K562 (cell line): ENCODE results near the gene ANKRD6. TPM values are rescaled to one million over a fixed set of nuclear protein-coding genes. Genes with fewer than 3 reads are reported as not detected.

Experiments used
- ATAC-seq: fragments of 200-7000 bp; cut with Tn5 transposase; 3 replicates; pipeline ENCODE4 v1.9.1; 2020; ENCODE audit warnings: moderate library complexity
- BruUV-seq: library from RNA; stranded (reverse); fragments of 400-500 nt; replicated peaks from 2 replicates; lab custom pipeline; 2021; lab: Mats Ljungman, UMichigan
- CTCF ChIA-PET: fragments of 300-600 bp; formaldehyde crosslinking; extraction: SDS; loops from one replicate; lab custom pipeline; 2021; ENCODE audit warnings: low intra/inter-chr PET ratio; lab: Yijun Ruan, JAX
- POLR2A ChIA-PET: fragments of 300-600, 350-650 bp; sonication (Branson Sonifier 250); formaldehyde crosslinking; extraction: SDS; loops from one replicate; lab custom pipeline; 2021; ENCODE audit warnings: antibody characterized with exemption, inconsistent platforms; lab: Yijun Ruan, JAX
- DNase-seq, 4 experiments: peaks; one replicate each; pipeline versions ENCODE4 v3.0.0 to v3.0.0-alpha.2; 2011 to 2018; ENCODE audit warnings: low spot score in 3 of 4, mixed read lengths in 3 of 4; ENCODE audit errors: extremely low read depth in 1 of 4
- FAIRE-seq: peaks from 2 replicates; lab custom pipeline; 2011; peaks lifted over from hg19 to GRCh38; lab: Jason Lieb, UNC
- H2AFZ ChIP-seq: 2 replicates; pipeline ENCODE4 v1.6.0; 2011; ENCODE audit warnings: low read depth, low read length, control low read depth, inconsistent platforms
- H3K27ac ChIP-seq: fragments of 200-600 bp; 3 replicates; pipeline ENCODE4 v1.8.0; 2011; ENCODE audit warnings: low read depth, mild to moderate bottlenecking, control low read depth, inconsistent platforms, low read length, moderate library complexity, mixed read lengths; ENCODE audit errors: extremely low read depth
- H3K27me3 ChIP-seq, 2 experiments: fragments of 300-600 bp in 1 of 2; 2 replicates in 1 of 2; 3 replicates in 1 of 2; pipeline versions ENCODE4 v1.6.0 to v1.8.0; 2011; ENCODE audit warnings: inconsistent platforms in 2 of 2, low read length in 2 of 2, mild to moderate bottlenecking in 1 of 2, mixed read lengths in 1 of 2, moderate library complexity in 1 of 2; ENCODE audit not compliant: control insufficient read depth in 2 of 2, insufficient read depth in 2 of 2
- H3K36me3 ChIP-seq: fragments of 300-600 bp; 3 replicates; pipeline ENCODE4 v1.8.0; 2011; ENCODE audit warnings: mild to moderate bottlenecking, low read length, inconsistent platforms; ENCODE audit not compliant: control insufficient read depth, insufficient read depth
- H3K4me1 ChIP-seq, 2 experiments: fragments of 200-600 bp in 1 of 2; replicated peaks in 1 of 2; 2 replicates in 1 of 2; 3 replicates in 1 of 2; pipeline versions ENCODE4 v1.5.1 to v1.8.0; 2011; ENCODE audit warnings: inconsistent platforms in 2 of 2, low read length in 2 of 2, mild to moderate bottlenecking in 1 of 2, mixed read lengths in 1 of 2, moderate library complexity in 1 of 2; ENCODE audit not compliant: control insufficient read depth in 2 of 2, insufficient read depth in 2 of 2
- H3K4me2 ChIP-seq: 2 replicates; pipeline ENCODE4 v1.6.1; 2011; ENCODE audit warnings: low read length, control low read depth, inconsistent platforms, mixed read lengths; ENCODE audit not compliant: insufficient read depth
- H3K4me3 ChIP-seq: fragments of 200-600 bp; sonication (generic), shearing (Covaris generic); 2 replicates; pipeline ENCODE4 v1.5.1; 2016; ENCODE audit warnings: control low read depth, inconsistent platforms
- H3K79me2 ChIP-seq: fragments of 200-600 bp; 3 replicates; pipeline ENCODE4 v1.8.0; 2011; ENCODE audit warnings: low read length, inconsistent platforms; ENCODE audit not compliant: control insufficient read depth, insufficient read depth
- H3K9ac ChIP-seq, 2 experiments: 2 replicates each; pipeline versions ENCODE4 v1.6.0 to v1.6.1; 2011; ENCODE audit warnings: low read depth in 2 of 2, low read length in 2 of 2, control low read depth in 1 of 2, inconsistent platforms in 1 of 2, mild to moderate bottlenecking in 1 of 2, mixed read lengths in 1 of 2; ENCODE audit not compliant: insufficient read depth in 1 of 2
- H3K9me1 ChIP-seq: one replicate; pipeline ENCODE4 v1.6.0; 2011; ENCODE audit warnings: inconsistent platforms, mild to moderate bottlenecking, low read length, moderate library complexity; ENCODE audit not compliant: control insufficient read depth, insufficient read depth
- H3K9me3 ChIP-seq: replicated peaks from 2 replicates; pipeline ENCODE4 v1.5.1; 2011; ENCODE audit warnings: low read depth, low read length, inconsistent platforms; ENCODE audit not compliant: control insufficient read depth, insufficient read depth
- H4K20me1 ChIP-seq: replicated peaks from 2 replicates; pipeline ENCODE4 v1.6.1; 2011; ENCODE audit warnings: low read length, inconsistent platforms, mixed read lengths; ENCODE audit not compliant: control insufficient read depth, insufficient read depth
- FOXA1 ChIP-seq: fragments of 450-650 bp; IDR thresholded peaks from 2 replicates; pipeline ENCODE4 v1.6.1; 2016; ENCODE audit warnings: mild to moderate bottlenecking, borderline replicate concordance
- L3MBTL2 ChIP-seq: fragments of 450-650 bp; IDR thresholded peaks from 2 replicates; pipeline ENCODE4 v1.6.1; 2016; ENCODE audit warnings: mild to moderate bottlenecking, moderate library complexity
- NR2C1 ChIP-seq, 2 experiments: fragments of 450-650 bp; IDR thresholded peaks; 2 replicates each; pipeline ENCODE4 v1.6.1; 2017; ENCODE audit warnings: mild to moderate bottlenecking in 2 of 2, antibody characterized with exemption in 1 of 2, inconsistent platforms in 1 of 2, missing compliant biosample characterization in 1 of 2, missing genetic modification characterization in 1 of 2
- PCBP2 ChIP-seq: fragments of 200-400 bp; formaldehyde crosslinking; IDR thresholded peaks from 2 replicates; pipeline ENCODE4 v1.6.1; 2018; ENCODE audit warnings: low read length, low read depth, mild to moderate bottlenecking, moderate library complexity; ENCODE audit not compliant: poor library complexity, severe bottlenecking
- PML ChIP-seq: IDR thresholded peaks from 2 replicates; pipeline ENCODE4 v1.6.1; 2012; ENCODE audit warnings: low read length, inconsistent platforms
- STAG1 ChIP-seq: sonication (generic); formaldehyde crosslinking; IDR thresholded peaks from 2 replicates; pipeline ENCODE4 v1.5.0; 2020; ENCODE audit warnings: missing genetic modification reagents, borderline replicate concordance
- THRAP3 ChIP-seq: fragments of 450-650 bp; IDR thresholded peaks from 2 replicates; pipeline ENCODE4 v1.6.1; 2016; ENCODE audit warnings: mild to moderate bottlenecking, inconsistent platforms, borderline replicate concordance
- WGBS: fragments of 100-300 bp; shearing (Covaris generic); methylation state at CpG from one replicate; pipeline ENCODE4 v1.1.6; 2016; ENCODE audit warnings: low coverage, mixed read lengths; ENCODE audit not compliant: insufficient coverage; ENCODE audit errors: missing lambda C conversion rate; 5-methylcytosine and 5-hydroxymethylcytosine counted together
- in situ Hi-C: fragments of 300-500 bp; cut with MboI; formaldehyde crosslinking; loops from 4 replicates; pipeline ENCODE4 v1.15.0; 2018; ENCODE audit warnings: inconsistent platforms, mixed read lengths
- intact Hi-C: fragments of 100-400 bp; cut with micrococcal nuclease; formaldehyde crosslinking; loops from 2 replicates; pipeline ENCODE4 v1.14.2; 2022
- polyA plus RNA-seq, 8 experiments: library from polyadenylated mRNA; depleted of rRNA in 4 of 8; stranded (reverse) in 5 of 8; unstranded in 3 of 8; fragments of >200 nt; fragmentation: Nextera tagmentation in 2 of 8; fragmentation: Illumina TruSeq in 1 of 8; extraction: Ambion mirVana in 2 of 8; extraction: Trizol in 1 of 8; gene quantifications; 2 replicates each; pipeline versions ENCODE4 v1.2.1 to v1.2.3, GENCODE V29; 2011 to 2014; ENCODE audit warnings: inconsistent platforms in 1 of 8, missing spikeins in 1 of 8
- total RNA-seq, 7 experiments: library from RNA; depleted of rRNA in 6 of 7; stranded (reverse); fragments of >200 nt in 6 of 7; fragmentation: Illumina TruSeq in 2 of 7; extraction: Trizol in 2 of 7; gene quantifications; 2 replicates each; pipeline versions ENCODE4 v1.2.1 to v1.2.3, GENCODE V29; 2011 to 2021; ENCODE audit warnings: low replicate concordance in 1 of 7

The ANKRD6 gene
- total and polyA plus RNA-seq, 9 of the 15 experiments (the other 6 are each of a cell fraction or from before 2014, with no cell fraction given), result 0.04 to 0.22 (median 0.08) TPM; not detected in 4

GRCh38 chr6:89615882-89616281, 182.9 kb downstream of the ANKRD6 start:
- ATAC-seq (no peak), FAIRE-seq (no peak), DNase-seq (no peak)
- no peaks in the 10 kb centered on the region for H3K9me3 ChIP-seq
- 5% methylated on average over 5 of the region's 5 CpGs for WGBS
- intact Hi-C loops (no loop called here), in situ Hi-C loops (loop anchor here (25.0 kb wide), 1 partner anchor 629 kb away; no protein-coding TSS in a partner anchor)
- H3K79me2 ChIP-seq, result no peaks in the 10 kb centered on the region
- H3K9ac ChIP-seq, result no peak overlapping the region
- ChIA-PET POLR2A (no interaction called here), CTCF (no interaction called here)
- H3K9me1 ChIP-seq, result no peaks in the 10 kb centered on the region
- H3K4me2 ChIP-seq, result no peak overlapping the region
- peaks cover 14 to 36% of the 10 kb centered on the region in 2 experiments for H3K27me3 ChIP-seq
- no peak for TF ChIP-seq NR2C1 (IDR thresholded peaks at IDR 0.05)
- 0 out of 2 replicates have a peak, but pooled peaks have one; percentile 12 for TF ChIP-seq NR2C1 (tag; IDR thresholded peaks at IDR 0.05)
- no peak for TF ChIP-seq FOXA1
- no peaks in the 10 kb centered on the region for H3K36me3 ChIP-seq
- no peak overlapping the region for H2AFZ ChIP-seq
- no peaks in the 10 kb centered on the region for H4K20me1 ChIP-seq
- H3K4me1 ChIP-seq, result no peaks in the 10 kb centered on the region
- BruUV-seq, result no TSS peak
- no peak overlapping the region for H3K4me3 ChIP-seq
- no peak overlapping the region for H3K27ac ChIP-seq

GRCh38 chr6:89616531-89616930, 183.6 kb downstream of the ANKRD6 start:
- intact Hi-C loops, result no loop called here
- ATAC-seq, result no peak
- POLR2A ChIA-PET, result interaction anchor here (0.6 kb wide), 1 partner anchor 16 kb away, joined by 4 read pairs; no protein-coding TSS in a partner anchor

More at GRCh38 chr6:89616531-89616930, 183.6 kb downstream of the ANKRD6 start:
- H3K27me3 ChIP-seq, result peaks cover 19 to 43% of the 10 kb centered on the region in 2 experiments
- no TSS peak for BruUV-seq
- H3K4me1 ChIP-seq, result no peaks in the 10 kb centered on the region
- H3K4me2 ChIP-seq, result no peak overlapping the region
- H3K9me1 ChIP-seq, result no peaks in the 10 kb centered on the region
- no peaks in the 10 kb centered on the region for H4K20me1 ChIP-seq
- H3K9ac ChIP-seq, result no peak overlapping the region
- FAIRE-seq, result no peak
- no peak overlapping the region for H3K4me3 ChIP-seq
- no peak overlapping the region for H3K27ac ChIP-seq
- in situ Hi-C loops, result loop anchor here (25.0 kb wide), 1 partner anchor 629 kb away; no protein-coding TSS in a partner anchor
- WGBS, result 14% methylated on average over 5 of the region's 5 CpGs
- no peaks in the 10 kb centered on the region for H3K36me3 ChIP-seq
- no peak for DNase-seq
- TF ChIP-seq STAG1 (CRISPR knock-in tag) (no peak), PCBP2 (no peak), THRAP3 (no peak), PML (no peak), L3MBTL2 (no peak)
- H3K9me3 ChIP-seq, result no peaks in the 10 kb centered on the region
- H2AFZ ChIP-seq, result no peak overlapping the region
- CTCF ChIA-PET, result no interaction called here
- H3K79me2 ChIP-seq, result no peaks in the 10 kb centered on the region
